MG63 (cell line): ENCODE results near the gene NDUFA9. TPM values are rescaled to one million over a fixed set of nuclear protein-coding genes. Genes with fewer than 3 reads are reported as not detected.

Experiments used
- DNase-seq: peaks from one replicate; pipeline ENCODE4 v3.0.0-alpha.2; 2020
- H3K27me3 ChIP-seq: fragments of 250-450 bp; sonication (Bioruptor Pico); 2 replicates; pipeline ENCODE4 v1.5.1; 2020; ENCODE audit warnings: mild to moderate bottlenecking, moderate library complexity
- H3K36me3 ChIP-seq: fragments of 250-450 bp; sonication (Bioruptor Pico); 2 replicates; pipeline ENCODE4 v1.5.1; 2020; ENCODE audit warnings: mild to moderate bottlenecking, moderate library complexity
- H3K4me3 ChIP-seq: fragments of 250-450 bp; sonication (Bioruptor Pico); 2 replicates; pipeline ENCODE4 v1.5.1; 2020; ENCODE audit warnings: mild to moderate bottlenecking, moderate library complexity
- H3K9me3 ChIP-seq: fragments of 250-450 bp; sonication (Bioruptor Pico); 2 replicates; pipeline ENCODE4 v1.5.1; 2020; ENCODE audit warnings: mild to moderate bottlenecking, moderate library complexity
- total RNA-seq: library from RNA; depleted of rRNA; stranded (reverse); fragments of >200 nt; shearing (Covaris generic); gene quantifications from 2 replicates; pipeline ENCODE4 v1.2.3, GENCODE V29; 2014; ENCODE audit warnings: low replicate concordance; rRNA removed

The NDUFA9 gene
- total RNA-seq, 1 experiment from 2014 or later = 150 TPM

DNA sequence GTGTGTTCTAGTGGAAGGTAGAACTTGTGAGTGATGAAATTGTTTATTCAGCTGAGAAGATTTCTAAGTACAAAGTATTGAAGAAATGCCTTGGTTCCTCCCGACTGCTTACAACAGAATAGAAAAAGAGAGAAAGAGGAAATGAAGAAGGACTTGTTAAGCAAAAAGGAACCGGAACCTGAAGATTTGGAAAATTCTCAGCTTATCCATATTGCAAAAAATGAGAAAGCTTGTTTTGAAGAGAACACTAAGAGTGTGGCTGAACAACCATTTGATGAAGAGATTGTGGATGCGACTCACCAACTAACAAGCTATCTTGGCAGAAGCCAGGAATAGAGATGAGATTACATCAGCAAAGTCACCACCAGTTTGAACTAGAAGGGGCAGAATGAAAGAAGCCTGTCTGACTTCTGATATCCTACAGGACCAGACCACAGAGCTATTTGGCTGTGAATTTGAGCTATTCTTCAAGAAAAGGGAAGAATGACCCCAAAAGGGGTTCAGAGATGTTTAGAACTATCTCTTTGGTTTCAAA lies 15.1 kb downstream of the NDUFA9 start:
- peaks cover 66% of the 10 kb centered on the region for H3K36me3 ChIP-seq
- no peaks in the 10 kb centered on the region for H3K9me3 ChIP-seq
- peak; percentile 49 for DNase-seq
- H3K4me3 ChIP-seq = no peak overlapping the region
- no peaks in the 10 kb centered on the region for H3K27me3 ChIP-seq

DNA sequence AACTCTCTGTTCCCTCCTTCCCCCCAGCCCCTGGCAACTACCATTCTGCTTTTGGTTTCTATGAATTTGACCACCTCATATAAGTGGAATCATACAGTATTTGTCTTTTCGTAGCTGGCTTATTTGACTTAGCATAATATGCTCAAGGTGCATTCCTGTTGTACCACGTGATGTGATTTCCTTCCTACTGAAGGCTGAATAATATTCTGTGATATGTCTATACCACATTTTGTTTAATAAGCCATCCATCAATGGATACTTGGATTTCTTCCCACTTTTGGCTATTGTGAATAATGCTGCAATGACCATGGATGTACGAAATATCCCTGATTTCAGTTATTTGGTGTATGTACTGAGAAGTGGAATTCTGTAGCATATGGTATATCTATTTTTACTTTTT lies 16.3 kb downstream of the NDUFA9 start:
- no peaks in the 10 kb centered on the region for H3K9me3 ChIP-seq
- H3K4me3 ChIP-seq = no peak overlapping the region
- H3K27me3 ChIP-seq = no peaks in the 10 kb centered on the region
- peaks cover 66% of the 10 kb centered on the region for H3K36me3 ChIP-seq
- DNase-seq = no peak

DNA sequence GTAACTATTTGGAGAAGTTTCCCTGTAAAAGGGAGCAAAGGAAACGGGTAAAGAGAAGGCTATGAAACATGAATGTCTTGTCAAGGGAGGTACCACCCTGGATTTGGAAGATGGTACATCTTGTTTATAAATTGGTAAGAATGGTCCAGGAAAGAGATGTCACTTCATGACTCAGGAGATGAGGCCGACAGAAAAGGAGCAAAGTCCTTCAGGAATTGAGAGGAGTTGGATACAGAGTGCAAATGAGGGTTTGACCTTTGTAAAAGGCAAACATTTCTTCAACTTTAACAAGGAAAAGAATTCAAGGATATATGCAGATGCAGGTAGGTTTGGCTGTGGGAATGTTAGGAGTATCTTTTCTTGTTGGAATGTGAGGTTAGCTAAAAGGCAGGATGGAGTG lies 30.8 kb downstream of the NDUFA9 start:
- Histone ChIP-seq H3K27me3 (no peaks in the 10 kb centered on the region), H3K36me3 (peaks cover 11% of the 10 kb centered on the region), H3K9me3 (no peaks in the 10 kb centered on the region), H3K4me3 (no peak overlapping the region)
- DNase-seq = no peak

DNA sequence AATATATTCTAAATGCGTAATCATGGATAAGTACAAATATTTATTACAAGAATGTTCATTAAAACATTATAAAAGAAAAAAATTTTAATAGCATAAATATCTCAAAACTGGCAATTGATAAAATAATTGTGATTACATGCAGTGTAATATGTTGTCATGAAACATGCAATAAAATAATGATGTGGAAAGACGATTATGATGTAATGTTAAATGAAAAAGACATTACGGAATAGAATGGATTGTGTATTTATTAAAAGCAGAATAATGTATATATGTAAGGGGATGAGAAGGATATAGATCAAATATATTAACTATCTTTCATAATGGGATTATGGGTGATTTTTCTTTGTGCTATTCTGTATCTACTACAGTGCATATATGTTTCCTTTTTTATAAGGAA lies 32.8 kb downstream of the NDUFA9 start:
- H3K9me3 ChIP-seq = no peaks in the 10 kb centered on the region
- H3K4me3 ChIP-seq = no peak overlapping the region
- no peak for DNase-seq
- no peaks in the 10 kb centered on the region for H3K27me3 ChIP-seq
- peaks cover 11% of the 10 kb centered on the region for H3K36me3 ChIP-seq

DNA sequence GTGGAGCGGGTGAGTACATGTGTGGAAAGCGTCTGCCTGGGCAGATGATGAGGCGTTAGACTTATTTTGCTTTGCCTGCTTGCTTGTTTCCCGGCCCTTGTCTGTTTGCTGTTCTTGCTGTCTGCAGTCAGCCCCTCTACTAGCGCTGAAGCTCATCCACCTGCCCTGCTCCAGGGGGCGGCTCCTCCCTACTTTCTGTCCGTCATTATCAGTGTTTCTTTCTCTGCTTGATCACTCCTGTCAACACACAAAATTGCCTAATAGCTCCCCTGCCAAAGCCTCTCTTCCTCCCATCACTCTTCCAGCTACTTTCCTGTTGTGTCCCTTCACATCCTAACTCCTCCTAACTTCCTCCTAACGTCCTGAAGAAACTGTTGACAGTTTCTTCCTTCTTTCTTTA lies 36.4 kb downstream of the NDUFA9 start:
- H3K27me3 ChIP-seq = no peaks in the 10 kb centered on the region
- no peak for DNase-seq
- H3K36me3 ChIP-seq = peaks cover 11% of the 10 kb centered on the region
- no peaks in the 10 kb centered on the region for H3K9me3 ChIP-seq
- no peak overlapping the region for H3K4me3 ChIP-seq

DNA sequence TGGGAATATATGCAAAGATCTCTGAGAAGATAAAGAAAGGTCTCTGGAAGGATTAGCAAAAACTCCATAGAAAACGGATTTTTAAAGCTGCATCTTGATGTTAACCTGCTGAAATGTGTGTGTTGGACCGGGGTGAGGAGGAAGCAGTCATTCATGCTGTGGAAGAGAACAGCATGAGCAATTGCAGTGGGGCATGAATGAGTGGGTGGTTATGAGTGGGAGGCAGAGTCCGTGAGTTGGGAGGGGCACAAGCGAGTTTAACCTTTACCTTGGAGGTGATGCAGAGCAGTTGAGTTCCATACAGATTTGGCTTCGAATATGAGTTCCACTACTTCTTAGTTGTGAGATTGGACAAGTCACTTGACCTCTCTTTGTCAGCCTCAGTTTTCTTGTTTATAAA lies 41.8 kb downstream of the NDUFA9 start:
- H3K4me3 ChIP-seq = no peak overlapping the region

More for the DNA sequence above, 41.8 kb downstream of the NDUFA9 start:
- Histone ChIP-seq H3K36me3 (peaks cover 2% of the 10 kb centered on the region), H3K27me3 (no peaks in the 10 kb centered on the region), H3K9me3 (no peaks in the 10 kb centered on the region)
- DNase-seq = no peak

Other genes starting within 250 kb of the NDUFA9 start
- gene FGF6, start 203.3 kb upstream of the NDUFA9 start, total RNA-seq = not detected in 2 replicates
- gene RAD51AP1, start 110.2 kb upstream of the NDUFA9 start, total RNA-seq = 33.4 and 44.3 TPM in 2 replicates
- gene DYRK4, start 86.9 kb upstream of the NDUFA9 start, total RNA-seq = 14.6 and 56.7 TPM in 2 replicates
- gene AKAP3, start 63 bp upstream of the NDUFA9 start, total RNA-seq = not detected in 2 replicates
- gene GALNT8, start 71.3 kb downstream of the NDUFA9 start, total RNA-seq = not detected in 2 replicates